Brain pericyte (primary cell): ENCODE results near the gene TOP1.
"Not testable (repeated sequence)": the region's sequence is repeated elsewhere in the genome, so short reads cannot be mapped to it uniquely, and the experiment has no call there.

Experiments
- DNase-seq: peaks from one replicate; pipeline ENCODE4 v3.0.0-alpha.2; 2012; ENCODE audit warnings: low read depth, low spot score

Gene TOP1

GRCh38 chr20:41091927-41092326 lies 63.3 kb downstream of the TOP1 start:
- no peak for DNase-seq

- no peak for DNase-seq
Measured at GRCh38 chr20:41094353-41095055, 65.9 kb downstream of the TOP1 start.

- DNase-seq: no peak
Measured at GRCh38 chr20:41095110-41095969, 66.7 kb downstream of the TOP1 start.

- no peak for DNase-seq
Measured at GRCh38 chr20:41098703-41099250, 70.2 kb downstream of the TOP1 start.

GRCh38 chr20:41100001-41100480 lies 71.4 kb downstream of the TOP1 start:
- no peak for DNase-seq

- no peak for DNase-seq
Measured at GRCh38 chr20:41101660-41102059, 73.0 kb downstream of the TOP1 start.

- DNase-seq: no peak
Measured at GRCh38 chr20:41108531-41108930, 79.9 kb downstream of the TOP1 start.

- DNase-seq: no peak
Measured at GRCh38 chr20:41110012-41110411, 81.4 kb downstream of the TOP1 start.

- no peak for DNase-seq
Measured at GRCh38 chr20:41110930-41111577, 82.4 kb downstream of the TOP1 start.

- no peak for DNase-seq
Measured at GRCh38 chr20:41111578-41111951, 82.9 kb downstream of the TOP1 start.

- DNase-seq: no peak
Measured at GRCh38 chr20:41116282-41116956, 87.8 kb downstream of the TOP1 start.

- not testable (repeated sequence) for DNase-seq
Measured at GRCh38 chr20:41118159-41118558, 89.5 kb downstream of the TOP1 start.

- DNase-seq: no peak
Measured at GRCh38 chr20:41118632-41119031, 90.0 kb downstream of the TOP1 start.

- no peak for DNase-seq
Measured at GRCh38 chr20:41119614-41120561, 91.3 kb downstream of the TOP1 start.

- no peak for DNase-seq
Measured at GRCh38 chr20:41121399-41121798, 92.8 kb downstream of the TOP1 start.

GRCh38 chr20:41123631-41124030 lies 95.0 kb downstream of the TOP1 start:
- no peak for DNase-seq

GRCh38 chr20:41124451-41125094 lies 96.0 kb downstream of the TOP1 start:
- no peak for DNase-seq

GRCh38 chr20:41125530-41126457 lies 97.2 kb downstream of the TOP1 start:
- DNase-seq: no peak

- DNase-seq: no peak
Measured at GRCh38 chr20:41126719-41127118, 98.1 kb downstream of the TOP1 start.
